HG03342 (cell line): ENCODE results near the gene BLOC1S4.
"Not testable (repeated sequence)": the region's sequence is repeated elsewhere in the genome, so short reads cannot be mapped to it uniquely, and the experiment has no call there.

Experiments
- ATAC-seq: cut with Tn5 transposase; IDR thresholded peaks from one replicate; pipeline ENCODE4 v1.9.1; 2021; ENCODE audit warnings: mild to moderate bottlenecking, moderate library complexity; ENCODE audit not compliant: unreplicated experiment

The BLOC1S4 gene

GRCh38 chr4:6716958-6717655, 1.1 kb downstream of the BLOC1S4 start:
- no peak for ATAC-seq

- no peak for ATAC-seq
Observed at GRCh38 chr4:6718932-6719610, 3.1 kb downstream of the BLOC1S4 start.

GRCh38 chr4:6719611-6720179, 3.7 kb downstream of the BLOC1S4 start:
- no peak for ATAC-seq

GRCh38 chr4:6720202-6720699, 4.3 kb downstream of the BLOC1S4 start:
- no peak for ATAC-seq

- ATAC-seq = no peak
Observed at GRCh38 chr4:6721121-6721520, 5.1 kb downstream of the BLOC1S4 start.

GRCh38 chr4:6722891-6723290, 6.9 kb downstream of the BLOC1S4 start:
- no peak for ATAC-seq

- no peak for ATAC-seq
Observed at GRCh38 chr4:6723851-6724250, 7.9 kb downstream of the BLOC1S4 start.

- no peak for ATAC-seq
Observed at GRCh38 chr4:6724421-6725111, 8.6 kb downstream of the BLOC1S4 start.

GRCh38 chr4:6725427-6725961, 9.5 kb downstream of the BLOC1S4 start:
- ATAC-seq = not testable (repeated sequence)

- no peak for ATAC-seq
Observed at GRCh38 chr4:6727081-6727942, 11.3 kb downstream of the BLOC1S4 start.

- no peak for ATAC-seq
Observed at GRCh38 chr4:6727943-6728250, 11.9 kb downstream of the BLOC1S4 start.

GRCh38 chr4:6728320-6729029, 12.5 kb downstream of the BLOC1S4 start:
- no peak for ATAC-seq

GRCh38 chr4:6730603-6731317, 14.8 kb downstream of the BLOC1S4 start:
- no peak for ATAC-seq

- no peak for ATAC-seq
Observed at GRCh38 chr4:6731318-6731675, 15.3 kb downstream of the BLOC1S4 start.

GRCh38 chr4:6731780-6732179, 15.8 kb downstream of the BLOC1S4 start:
- ATAC-seq = no peak

GRCh38 chr4:6732441-6733357, 16.7 kb downstream of the BLOC1S4 start:
- no peak for ATAC-seq

GRCh38 chr4:6733358-6734164, 17.6 kb downstream of the BLOC1S4 start:
- ATAC-seq = no peak
